GM12864 (cell line): ENCODE data around the gene NMT1.

Source experiments
- DNase-seq: peaks from one replicate; pipeline ENCODE4 v3.0.0-alpha.2; 2011; ENCODE audit warnings: low read depth
- H3K4me3 ChIP-seq: 2 replicates; pipeline ENCODE4 v1.5.1; 2011; ENCODE audit warnings: mild to moderate bottlenecking, low read depth, low read length, control low read depth
- CTCF ChIP-seq: IDR thresholded peaks from 2 replicates; pipeline ENCODE4 v1.5.1; 2011; ENCODE audit warnings: low read depth, mild to moderate bottlenecking, moderate library complexity, low read length, control low read depth, inconsistent platforms; ENCODE audit errors: missing control alignments

NMT1 gene

GRCh38 chr17:45060797-45061605 lies at the start of gene NMT1:
Gene NMT1, plus strand, starts transcription at chr17:45061317. Its CDS starts 13 bp downstream, at chr17:45061330.
- no peak for TF ChIP-seq CTCF
- peak within 1 kb of the TSS; percentile 70 for H3K4me3 ChIP-seq
- DNase-seq: peak; percentile 99

- H3K4me3 ChIP-seq: no peak overlapping the region
- no peak for TF ChIP-seq CTCF
- no peak for DNase-seq
Observed at GRCh38 chr17:45011767-45012166, 49.4 kb upstream of the NMT1 start.

GRCh38 chr17:45013021-45013997 lies 47.8 kb upstream of the NMT1 start:
- TF ChIP-seq CTCF: no peak
- H3K4me3 ChIP-seq: no peak overlapping the region
- no peak for DNase-seq

GRCh38 chr17:45016237-45016636 lies 44.9 kb upstream of the NMT1 start:
- no peak for DNase-seq
- no peak overlapping the region for H3K4me3 ChIP-seq
- no peak for TF ChIP-seq CTCF

GRCh38 chr17:45016823-45017222 lies 44.3 kb upstream of the NMT1 start:
- peak; percentile 57 for TF ChIP-seq CTCF
- H3K4me3 ChIP-seq: no peak overlapping the region
- no peak for DNase-seq

- peak overlapping the region; percentile 51; the same call in 1 of the 2 replicates for H3K4me3 ChIP-seq
- DNase-seq: no peak
- no peak for TF ChIP-seq CTCF
Observed at GRCh38 chr17:45018514-45018847, 42.6 kb upstream of the NMT1 start.
